ENCODE data around the gene RIOK1. TPM values are rescaled to one million over a fixed set of nuclear protein-coding genes. Genes with fewer than 3 reads are reported as not detected.

The RIOK1 gene
- total and polyA plus RNA-seq, 2 of the 8 experiments (the other 6 are each of a cell fraction or from before 2014, with no cell fraction given): 11.8 to 26.9 TPM

DNA sequence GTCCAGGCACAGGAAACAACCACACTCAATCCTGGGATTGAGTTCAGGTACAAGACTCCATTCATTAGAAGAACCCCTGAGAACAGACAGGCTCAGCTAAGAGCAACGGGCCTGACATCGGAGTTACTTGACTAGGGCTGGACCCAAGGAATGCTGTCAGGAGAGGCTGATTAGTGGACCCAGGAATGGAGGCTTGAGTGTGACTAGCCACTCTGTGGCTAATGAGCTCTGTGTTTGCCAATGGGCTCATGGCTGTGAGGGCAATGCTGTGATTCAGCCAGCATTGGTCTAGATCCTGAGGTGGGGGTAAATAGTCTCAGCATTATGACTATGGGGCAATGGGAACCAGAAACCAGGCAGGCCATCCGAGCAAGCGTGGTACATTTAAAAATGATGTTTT, 71.8 kb downstream of the RIOK1 start (continued):
- no peak for TF ChIP-seq MAFK (IDR thresholded peaks at IDR 0.05; ENCODE audit: low read depth, low read length)
- TF ChIP-seq EP300 (IDR thresholded peaks at IDR 0.05; ENCODE audit: borderline replicate concordance in 1 of 2, low read depth in 2 of 2, low read length in 2 of 2): no peak
- TF ChIP-seq EGR1 (IDR thresholded peaks at IDR 0.05; ENCODE audit: borderline replicate concordance, low read depth, low read length): no peak
- TF ChIP-seq CBX5 (IDR thresholded peaks at IDR 0.05; ENCODE audit: low read depth, low read length): no peak
- TF ChIP-seq CTBP2 (IDR thresholded peaks at IDR 0.05; ENCODE audit: borderline replicate concordance, insufficient read depth, insufficient read length, low read length): no peak
- no peak for TF ChIP-seq RAD21 (IDR thresholded peaks at IDR 0.05 in 1 of 2, conservative IDR thresholded peaks at IDR 0.05 in 1 of 2; ENCODE audit: low read depth in 2 of 2, low read length in 2 of 2)
- TF ChIP-seq CHD2 (IDR thresholded peaks at IDR 0.05; ENCODE audit: low read length): no peak
- TF ChIP-seq CREB1 (IDR thresholded peaks at IDR 0.05): no peak
- TF ChIP-seq TAF1 (IDR thresholded peaks at IDR 0.05; ENCODE audit: low read depth, low read length): no peak
- TF ChIP-seq KDM5A (IDR thresholded peaks at IDR 0.05; ENCODE audit: low read length): no peak
- no peak for TF ChIP-seq SAP30 (IDR thresholded peaks at IDR 0.05; ENCODE audit: insufficient read depth, insufficient replicate concordance, low read length)
- no peak for TF ChIP-seq JUN (IDR thresholded peaks at IDR 0.05; ENCODE audit: low read depth, low read length)
- no peak for TF ChIP-seq KDM1A (IDR thresholded peaks at IDR 0.05; ENCODE audit: borderline replicate concordance, low read length)

All from H1 (cell line).